Transverse colon (tissue), 4 donors: ENCODE results near the gene IFNGR1.

Experiments used
- POLR2A ChIP-seq: fragments of 450-650 bp; IDR thresholded peaks from one replicate; pipeline ENCODE4 v1.6.1; 2016; ENCODE audit warnings: antibody characterized with exemption, mild to moderate bottlenecking, moderate library complexity
- POLR2AphosphoS5 ChIP-seq, 3 donors: sonication (generic); formaldehyde crosslinking; IDR thresholded peaks; one replicate each; pipeline ENCODE4 v1.6.1; 2016; ENCODE audit warnings: antibody characterized with exemption in 3 of 3
- TF ChIP-seq, protein P1 (sequence below), 5 experiments: fragments of 200-600 bp in 3 of 5; fragments of 450-650 bp in 2 of 5; sonication (generic) in 3 of 5; IDR thresholded peaks; 1 replicate in 2 of 5; 2 replicates in 3 of 5; pipeline ENCODE4 v1.5.1; 2016 to 2017; ENCODE audit warnings: antibody characterized with exemption in 5 of 5, inconsistent platforms in 3 of 5, mild to moderate bottlenecking in 2 of 5, moderate library complexity in 1 of 5

DNA sequence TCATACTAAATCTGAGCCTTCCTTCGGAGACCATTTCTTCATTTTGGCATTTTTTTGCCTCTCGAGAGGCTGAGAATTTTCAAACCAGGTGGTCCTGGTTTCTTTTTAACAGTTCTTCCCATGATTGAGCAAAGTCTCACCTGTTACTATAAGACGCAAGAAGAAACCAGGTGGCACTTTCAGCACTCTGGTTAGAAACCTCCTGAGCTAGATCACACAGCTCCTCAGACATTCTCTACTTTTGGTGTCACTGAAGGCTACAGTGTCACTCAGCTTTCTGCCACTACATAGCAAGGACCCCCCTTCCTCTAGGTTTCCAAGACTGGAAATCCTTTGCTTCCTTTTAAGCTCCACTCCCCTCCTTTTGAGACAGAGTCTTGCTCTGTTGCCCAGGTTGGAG lies 7.3 kb downstream of the IFNGR1 start:
- TF ChIP-seq, protein P1, sequence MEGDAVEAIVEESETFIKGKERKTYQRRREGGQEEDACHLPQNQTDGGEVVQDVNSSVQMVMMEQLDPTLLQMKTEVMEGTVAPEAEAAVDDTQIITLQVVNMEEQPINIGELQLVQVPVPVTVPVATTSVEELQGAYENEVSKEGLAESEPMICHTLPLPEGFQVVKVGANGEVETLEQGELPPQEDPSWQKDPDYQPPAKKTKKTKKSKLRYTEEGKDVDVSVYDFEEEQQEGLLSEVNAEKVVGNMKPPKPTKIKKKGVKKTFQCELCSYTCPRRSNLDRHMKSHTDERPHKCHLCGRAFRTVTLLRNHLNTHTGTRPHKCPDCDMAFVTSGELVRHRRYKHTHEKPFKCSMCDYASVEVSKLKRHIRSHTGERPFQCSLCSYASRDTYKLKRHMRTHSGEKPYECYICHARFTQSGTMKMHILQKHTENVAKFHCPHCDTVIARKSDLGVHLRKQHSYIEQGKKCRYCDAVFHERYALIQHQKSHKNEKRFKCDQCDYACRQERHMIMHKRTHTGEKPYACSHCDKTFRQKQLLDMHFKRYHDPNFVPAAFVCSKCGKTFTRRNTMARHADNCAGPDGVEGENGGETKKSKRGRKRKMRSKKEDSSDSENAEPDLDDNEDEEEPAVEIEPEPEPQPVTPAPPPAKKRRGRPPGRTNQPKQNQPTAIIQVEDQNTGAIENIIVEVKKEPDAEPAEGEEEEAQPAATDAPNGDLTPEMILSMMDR (IDR thresholded peaks at IDR 0.05), result no peak
- no peak for TF ChIP-seq POLR2A
- no peak for TF ChIP-seq POLR2AphosphoS5 (IDR thresholded peaks at IDR 0.05)
